ENCODE results near the gene SCAP. TPM values are rescaled to one million over a fixed set of nuclear protein-coding genes. Genes with fewer than 3 reads are reported as not detected.

SCAP gene
- total RNA-seq, 4 donors from 2014 or later = 73.4 to 128 (median 88.4) TPM

DNA sequence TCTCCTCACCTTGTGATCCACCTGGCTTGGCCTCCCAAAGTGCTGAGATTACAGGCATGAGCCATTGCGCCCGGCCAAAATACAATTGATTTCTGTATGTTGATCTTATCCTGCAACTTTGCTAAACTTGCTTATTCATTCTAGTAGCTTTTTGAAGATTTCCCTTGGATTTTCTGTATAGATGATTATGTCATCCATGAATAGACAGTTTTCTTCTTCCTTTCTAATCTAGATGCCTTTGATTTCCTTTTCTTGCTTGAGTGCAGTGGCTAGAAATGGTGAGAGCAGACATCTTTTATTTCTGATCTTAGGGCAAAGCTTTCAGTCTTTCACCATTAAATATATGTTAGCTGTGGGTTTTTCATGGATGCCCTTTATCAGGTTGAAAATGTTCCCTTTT, 42.2 kb upstream of the SCAP start:
- no peak for DNase-seq (ENCODE audit: low spot score in 2 of 2)
- no peak overlapping the region for H3K27ac ChIP-seq
- no peaks in the 10 kb centered on the region for H3K9me3 ChIP-seq
- no peak overlapping the region for H3K4me3 ChIP-seq
- WGBS, 2 donors = 83 to 86% methylated on average over 2 of the region's 2 CpGs
- peaks cover 0 to 6% (median 0%) of the 10 kb centered on the region in 4 donors for H3K4me1 ChIP-seq
- no peaks in the 10 kb centered on the region for H3K36me3 ChIP-seq
- no peaks in the 10 kb centered on the region for H3K27me3 ChIP-seq
- TF ChIP-seq POLR2A (IDR thresholded peaks at IDR 0.05) = no peak
- TF ChIP-seq, protein P1, sequence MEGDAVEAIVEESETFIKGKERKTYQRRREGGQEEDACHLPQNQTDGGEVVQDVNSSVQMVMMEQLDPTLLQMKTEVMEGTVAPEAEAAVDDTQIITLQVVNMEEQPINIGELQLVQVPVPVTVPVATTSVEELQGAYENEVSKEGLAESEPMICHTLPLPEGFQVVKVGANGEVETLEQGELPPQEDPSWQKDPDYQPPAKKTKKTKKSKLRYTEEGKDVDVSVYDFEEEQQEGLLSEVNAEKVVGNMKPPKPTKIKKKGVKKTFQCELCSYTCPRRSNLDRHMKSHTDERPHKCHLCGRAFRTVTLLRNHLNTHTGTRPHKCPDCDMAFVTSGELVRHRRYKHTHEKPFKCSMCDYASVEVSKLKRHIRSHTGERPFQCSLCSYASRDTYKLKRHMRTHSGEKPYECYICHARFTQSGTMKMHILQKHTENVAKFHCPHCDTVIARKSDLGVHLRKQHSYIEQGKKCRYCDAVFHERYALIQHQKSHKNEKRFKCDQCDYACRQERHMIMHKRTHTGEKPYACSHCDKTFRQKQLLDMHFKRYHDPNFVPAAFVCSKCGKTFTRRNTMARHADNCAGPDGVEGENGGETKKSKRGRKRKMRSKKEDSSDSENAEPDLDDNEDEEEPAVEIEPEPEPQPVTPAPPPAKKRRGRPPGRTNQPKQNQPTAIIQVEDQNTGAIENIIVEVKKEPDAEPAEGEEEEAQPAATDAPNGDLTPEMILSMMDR (IDR thresholded peaks at IDR 0.05) = no peak
- no peak for TF ChIP-seq EP300 (IDR thresholded peaks at IDR 0.05)

DNA sequence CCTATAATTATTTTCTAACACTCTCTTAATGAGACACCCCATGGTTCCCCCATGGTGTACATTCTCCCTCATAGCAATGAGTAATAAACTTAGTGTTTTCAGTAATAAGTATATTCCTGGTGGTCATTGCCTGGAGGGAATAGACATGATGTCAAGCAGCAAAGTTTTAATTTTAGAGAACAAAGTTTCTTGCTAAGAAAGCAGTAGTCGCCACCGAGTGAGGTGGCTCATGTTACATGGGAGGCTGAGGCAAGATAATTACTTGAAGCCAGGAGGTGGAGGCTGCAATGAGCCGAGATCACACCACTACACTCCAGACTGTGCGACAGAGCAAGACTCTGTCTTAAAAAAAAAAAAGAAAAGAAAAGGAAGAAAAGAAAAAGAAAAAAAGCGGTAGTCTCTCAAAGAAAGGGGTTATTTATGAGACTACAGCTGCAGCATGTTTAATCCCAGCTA, 40.2 kb upstream of the SCAP start:
- Histone ChIP-seq H3K9me3 (no peaks in the 10 kb centered on the region), H3K36me3 (peaks cover 0 to under 1% (median 0%) of the 10 kb centered on the region in 3 donors), H3K4me1 (peaks cover 0 to 13% (median 0%) of the 10 kb centered on the region in 4 donors), H3K27ac (no peak overlapping the region), H3K27me3 (no peaks in the 10 kb centered on the region), H3K4me3 (no peak overlapping the region)
- TF ChIP-seq EP300 (IDR thresholded peaks at IDR 0.05) (no peak), POLR2A (IDR thresholded peaks at IDR 0.05) (no peak)
- TF ChIP-seq, protein P1 (IDR thresholded peaks at IDR 0.05) = no peak
- DNase-seq (ENCODE audit: low spot score in 2 of 2) = no peak
- 24 to 26% methylated on average over 5 of the region's 5 CpGs for WGBS, 2 donors

DNA sequence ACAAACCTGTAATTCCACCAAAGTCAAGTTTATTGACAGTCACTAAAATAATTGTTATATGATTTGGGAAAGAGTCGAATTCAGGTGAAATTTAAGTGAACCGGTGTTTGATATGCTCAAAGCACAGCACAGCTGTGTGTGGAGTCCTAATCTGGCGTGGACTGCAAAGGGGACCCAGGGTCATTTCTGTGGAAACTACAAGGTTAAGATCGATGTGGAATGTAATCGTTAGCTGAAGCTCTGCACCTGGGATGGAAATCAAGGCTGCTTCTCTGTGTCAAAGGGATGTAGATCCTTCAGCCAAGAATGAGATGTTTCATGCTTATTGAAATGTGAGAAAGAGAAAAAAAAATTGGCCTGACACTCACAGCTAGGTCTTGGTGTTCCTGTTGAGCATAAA, 39.4 kb upstream of the SCAP start:
- WGBS, 2 donors = 82 to 83% methylated on average over 5 of the region's 5 CpGs
- H3K27ac ChIP-seq = no peak overlapping the region
- DNase-seq (ENCODE audit: low spot score in 2 of 2) = no peak
- TF ChIP-seq, protein P1 (IDR thresholded peaks at IDR 0.05) = no peak
- TF ChIP-seq POLR2A (IDR thresholded peaks at IDR 0.05) (no peak), EP300 (IDR thresholded peaks at IDR 0.05) (no peak)
- no peaks in the 10 kb centered on the region for H3K9me3 ChIP-seq
- no peaks in the 10 kb centered on the region for H3K27me3 ChIP-seq
- H3K36me3 ChIP-seq = peaks cover 0 to 7% (median 0%) of the 10 kb centered on the region in 3 donors
- no peak overlapping the region for H3K4me3 ChIP-seq
- peaks cover 0 to 13% (median 0%) of the 10 kb centered on the region in 4 donors for H3K4me1 ChIP-seq

DNA sequence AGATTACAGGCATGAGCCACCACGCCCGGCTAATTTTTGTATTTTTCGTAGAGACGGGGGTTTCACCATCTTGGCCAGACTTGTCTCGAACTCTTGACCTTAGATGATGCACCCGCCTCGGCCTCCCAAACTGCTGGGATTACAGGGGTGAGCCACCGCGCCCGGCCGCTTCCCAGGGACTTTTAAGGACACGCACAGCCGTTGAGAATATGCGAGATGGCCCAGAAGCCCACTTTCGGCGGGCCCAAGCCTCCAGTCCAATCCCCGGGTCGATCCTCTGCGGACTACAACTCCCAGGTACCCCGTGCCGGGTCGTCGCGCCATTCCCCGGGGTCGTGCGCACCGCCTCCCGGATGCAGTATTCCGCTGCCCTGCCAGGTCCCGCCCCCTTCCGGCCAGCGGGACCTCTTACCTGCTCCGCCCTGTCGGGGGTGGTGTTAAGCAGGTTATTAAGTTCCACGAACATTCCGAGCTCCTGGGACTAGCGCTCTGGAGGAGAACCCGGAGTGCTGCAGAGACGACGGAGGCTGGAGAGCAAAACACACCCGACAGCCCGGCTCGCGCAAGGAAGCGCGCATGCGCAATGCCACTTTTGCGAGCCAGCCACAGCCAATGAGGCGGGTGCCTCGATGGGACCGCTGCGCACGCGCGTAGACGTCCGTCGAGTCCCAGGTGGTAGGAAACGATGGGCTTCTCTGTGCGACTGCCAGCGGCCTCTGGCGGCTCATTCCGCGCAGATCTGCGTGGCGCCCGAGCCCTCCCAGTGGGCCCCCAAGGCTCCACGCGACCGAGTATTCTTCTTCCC, 37.6 kb upstream of the SCAP start, which contains the start of gene ELP6:
ELP6 (minus strand) TSS at position 588 of the 805 bp plus-strand sequence; CDS start at position 466, 122 bp downstream.
- Histone ChIP-seq H3K27me3 (no peaks in the 10 kb centered on the region), H3K27ac (peak within 1 kb of the TSS; percentile 87 to 99 (median 92)), H3K4me1 (peaks cover 0 to 13% (median 0%) of the 10 kb centered on the region in 4 donors), H3K4me3 (peak within 1 kb of the TSS; percentile 56 to 86 (median 66)), H3K9me3 (no peaks in the 10 kb centered on the region), H3K36me3 (peaks cover 0 to 25% (median 0%) of the 10 kb centered on the region in 3 donors)
- 0 to 1% methylated on average over 44 to 51 of the region's 71 CpGs for WGBS, 2 donors
- peak; percentile 91 to 92 for DNase-seq (ENCODE audit: low spot score in 2 of 2)
- TF ChIP-seq, protein P1 (IDR thresholded peaks at IDR 0.05) = peak; percentile 10 to 73 (median 42)
- TF ChIP-seq EP300 (IDR thresholded peaks at IDR 0.05) (peak; percentile 86 to 95), POLR2A (IDR thresholded peaks at IDR 0.05) (peak in 1 of 2 donors; percentile 62)

Measured in tibial nerve (tissue), 4 donors.